EL (cell line): ENCODE measurements around the gene IL4R.

ENCODE experiments used
- DNase-seq: peaks from one replicate; pipeline ENCODE4 v3.0.0-alpha.2; 2016

Gene IL4R

DNA sequence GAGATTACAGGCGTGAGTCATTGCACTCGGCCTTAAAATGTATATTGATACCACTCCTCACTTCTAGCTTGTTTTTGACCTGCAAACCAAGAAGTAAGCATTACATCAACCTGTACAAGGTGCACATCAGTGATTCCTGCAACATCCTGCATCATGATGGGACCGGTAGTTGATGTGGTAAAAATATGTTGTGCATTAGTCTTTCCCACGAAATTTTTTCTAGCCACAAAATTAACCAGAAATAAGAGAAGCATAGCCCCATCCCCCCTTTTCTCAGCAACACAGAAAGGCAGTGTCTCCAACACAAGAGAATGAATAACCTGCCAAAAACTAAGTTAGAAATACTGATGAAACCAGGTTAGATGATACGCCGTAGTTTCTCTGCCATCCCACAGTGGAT is 24.1 kb upstream of the IL4R start:
- no peak for DNase-seq

DNA sequence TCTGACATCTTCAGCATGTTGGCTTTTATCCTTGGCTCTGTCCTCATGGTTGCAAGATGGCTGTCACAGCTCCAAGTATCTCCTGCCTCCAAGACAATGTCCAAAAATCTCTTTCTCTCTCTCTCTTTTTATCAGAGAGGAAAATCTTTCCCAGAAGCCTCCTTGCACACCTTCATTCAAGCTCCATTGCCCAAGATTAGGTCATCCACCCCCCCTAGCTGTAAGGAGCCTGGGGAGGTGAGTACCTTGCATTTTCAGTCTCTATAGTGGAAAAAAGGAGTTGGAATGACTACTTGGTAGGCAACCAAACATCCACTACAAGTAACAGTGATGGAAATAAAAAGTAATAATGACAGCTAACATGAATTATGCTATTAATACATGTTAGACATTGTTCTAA is 23.2 kb upstream of the IL4R start:
- DNase-seq, result no peak

DNA sequence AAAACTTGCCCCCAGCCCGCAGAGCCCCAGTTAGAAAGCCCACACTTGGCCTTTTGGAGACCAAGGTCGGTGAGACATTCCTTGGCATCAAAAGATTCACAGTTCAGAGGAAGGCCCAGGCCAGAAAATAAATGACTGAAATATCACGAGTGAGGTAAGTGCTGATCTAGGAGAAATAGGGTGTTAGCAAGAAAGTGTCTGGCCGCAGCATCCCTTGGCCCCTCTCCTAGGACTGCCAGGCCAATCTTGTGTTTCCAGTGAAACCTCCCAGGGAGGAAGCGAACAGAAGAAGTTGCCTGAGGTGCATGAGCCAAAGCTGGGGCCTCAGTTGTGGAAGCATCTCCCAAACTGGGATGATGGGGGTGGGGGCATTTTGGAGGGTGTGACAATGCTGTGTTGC is 22.7 kb upstream of the IL4R start:
- DNase-seq, result no peak

DNA sequence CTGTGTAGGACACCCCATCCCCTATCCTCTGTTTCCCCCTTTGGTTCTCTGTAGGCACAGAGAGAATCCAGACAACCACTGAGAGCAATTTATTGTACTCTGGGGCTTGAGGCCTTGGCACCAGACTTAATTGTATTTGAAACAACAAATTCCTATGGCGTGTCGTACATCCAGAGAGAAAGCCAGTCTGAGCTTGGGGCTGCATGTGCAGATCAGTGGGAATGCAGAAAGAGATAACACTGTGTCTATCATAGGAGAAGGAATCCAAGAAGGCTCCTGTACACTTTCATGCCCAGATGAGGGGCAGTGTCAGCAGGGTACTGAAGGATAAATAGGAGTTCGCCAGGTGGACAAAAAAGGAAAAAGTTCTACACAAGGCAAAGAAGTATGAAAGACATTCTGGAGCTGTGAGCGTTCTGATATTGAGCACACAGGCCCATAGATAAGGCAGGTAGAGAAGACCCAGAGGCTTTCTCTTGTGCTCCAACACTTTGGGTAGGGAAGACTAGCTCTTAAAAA is 22.0 kb upstream of the IL4R start:
- no peak for DNase-seq

DNA sequence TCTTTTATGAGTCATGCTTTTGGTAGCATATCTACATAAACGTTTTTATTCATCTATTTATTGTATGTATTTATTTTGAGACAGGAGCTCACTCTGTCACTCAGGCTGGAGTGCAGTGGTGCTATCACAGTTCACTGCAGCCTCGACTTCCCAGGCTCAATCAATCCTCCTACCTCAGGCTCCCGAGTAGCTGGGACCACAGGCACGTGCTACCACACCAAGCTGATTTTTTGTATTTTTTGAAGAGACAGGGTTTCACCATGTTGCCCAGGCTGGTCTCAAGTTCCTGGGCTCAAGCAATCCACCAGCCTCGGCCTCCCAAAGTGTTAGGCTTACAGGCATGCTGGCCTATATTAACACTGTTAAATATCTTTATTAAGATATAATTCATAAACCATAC is 20.4 kb upstream of the IL4R start:
- DNase-seq, result no peak

DNA sequence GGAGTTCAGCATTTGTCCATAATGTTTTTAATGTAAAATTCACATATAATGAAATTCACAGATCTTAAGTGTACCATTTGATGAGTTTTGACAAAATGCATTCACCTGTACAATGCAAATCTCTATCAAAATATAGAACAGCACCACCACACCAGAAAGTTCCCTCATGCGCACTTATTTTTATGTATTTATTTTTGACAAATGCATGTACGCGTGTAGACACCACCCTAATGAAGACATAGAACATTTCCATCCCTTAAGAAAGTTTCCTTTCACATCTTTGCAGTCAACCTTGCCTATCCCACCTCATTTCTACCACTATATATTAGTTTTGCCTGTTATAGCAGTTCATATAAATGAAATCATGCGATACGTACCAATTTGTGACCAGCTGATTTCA is 15.6 kb upstream of the IL4R start:
- DNase-seq, result no peak

DNA sequence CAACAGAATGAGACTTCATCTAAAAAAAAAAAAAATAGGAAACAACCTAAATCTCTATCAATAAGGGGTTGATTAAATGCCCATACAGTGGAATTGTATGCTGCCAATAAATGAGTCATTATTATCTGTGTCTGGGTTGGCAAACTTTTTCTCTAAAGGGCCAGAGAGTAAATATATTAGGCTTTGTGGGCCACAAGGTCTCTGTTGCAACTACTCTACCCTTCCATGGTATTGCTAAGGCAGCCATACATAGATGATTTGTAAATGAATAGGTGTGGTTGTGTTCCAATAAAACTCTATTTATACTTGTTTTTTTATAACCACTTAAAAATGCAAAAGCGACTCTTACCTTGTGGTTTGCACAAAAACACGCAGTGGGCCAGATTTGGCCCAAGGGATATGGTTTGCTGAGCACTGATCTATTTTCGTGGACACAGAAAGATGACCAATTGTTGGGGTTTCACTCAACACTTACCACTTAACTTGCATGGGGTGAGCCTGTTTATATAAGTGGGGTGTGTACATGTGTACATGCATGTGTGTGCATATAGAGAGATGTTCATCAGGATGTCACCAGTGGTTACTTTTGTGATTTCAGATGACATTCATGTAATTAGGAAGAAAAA is 12.4 kb upstream of the IL4R start:
- no peak for DNase-seq

DNA sequence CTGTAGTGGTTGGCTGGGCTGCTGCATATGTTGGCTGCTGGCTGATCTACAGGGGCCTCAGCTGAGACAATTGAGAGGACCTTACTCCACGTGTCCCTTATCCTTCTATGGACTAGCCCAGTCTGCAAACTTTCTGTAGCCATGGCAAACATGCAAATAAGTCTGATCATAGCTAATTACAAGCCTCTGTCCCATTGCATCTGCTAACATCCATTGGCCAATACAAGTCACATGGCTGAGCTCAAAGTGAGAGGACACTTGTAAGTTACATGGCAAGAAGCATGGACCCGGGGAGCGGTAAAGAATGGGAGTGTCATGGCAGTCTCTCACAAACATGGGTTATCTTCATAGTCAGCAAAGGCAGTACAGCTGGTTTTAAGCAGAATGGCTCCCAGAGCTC is 11.6 kb upstream of the IL4R start:
- DNase-seq, result no peak

DNA sequence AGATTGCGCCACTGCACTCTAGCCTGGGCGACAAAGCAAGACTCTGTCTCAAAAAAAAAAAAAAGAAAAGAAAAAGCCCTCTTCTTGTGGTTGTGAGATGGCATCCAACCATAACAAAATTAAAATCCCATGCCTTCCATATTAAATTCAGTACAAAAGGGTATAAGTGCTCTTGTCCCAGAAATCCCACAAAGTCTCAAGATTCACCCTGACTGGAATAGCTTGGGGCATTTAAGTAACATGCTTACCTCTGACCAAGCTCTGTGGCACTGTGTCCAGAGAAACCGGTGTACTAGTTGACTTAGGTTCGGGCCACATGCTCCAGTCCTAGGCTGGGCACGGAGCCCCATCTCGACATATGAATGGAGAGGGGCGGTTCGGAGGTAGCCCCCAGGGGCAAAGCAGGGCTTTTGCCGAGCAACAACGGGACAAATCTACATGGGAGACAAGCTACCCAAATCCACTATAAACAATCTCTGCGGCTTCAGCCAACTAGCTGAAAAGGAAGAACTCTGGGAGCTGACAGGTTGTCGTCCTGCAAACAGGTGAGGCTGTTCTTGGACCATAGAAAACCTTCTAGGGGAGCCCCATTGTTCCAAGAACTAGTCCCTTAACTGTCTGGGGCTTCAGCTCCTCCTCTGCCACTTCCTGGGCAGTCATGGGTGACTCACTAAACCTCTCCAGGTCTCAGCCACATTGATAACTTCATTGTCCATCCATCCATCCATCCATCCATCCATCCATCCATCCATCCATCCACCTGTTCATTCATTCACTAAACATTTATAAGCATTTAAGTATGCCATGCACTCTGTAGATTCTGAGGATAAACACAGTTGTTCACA is 10.3 kb upstream of the IL4R start:
- DNase-seq, result no peak

DNA sequence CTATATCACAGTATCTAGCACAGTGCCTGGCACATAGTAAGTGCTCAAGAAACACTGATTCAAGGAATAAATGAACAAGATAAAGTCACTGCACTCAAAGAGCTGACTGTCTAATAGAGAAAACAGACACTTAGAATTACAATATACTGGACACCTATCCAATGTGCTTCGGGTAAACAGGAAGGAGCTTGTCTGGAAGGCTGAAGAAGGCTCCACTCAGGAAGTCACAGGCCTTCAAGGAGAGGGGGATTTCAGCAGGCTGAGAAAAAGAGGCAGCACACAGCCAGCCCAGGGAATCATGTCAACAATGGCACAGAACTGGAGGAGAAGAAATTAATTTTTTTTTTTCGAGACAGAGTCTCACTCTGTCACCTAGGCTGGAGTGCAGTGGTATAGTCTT is 9.7 kb upstream of the IL4R start:
- DNase-seq, result no peak

DNA sequence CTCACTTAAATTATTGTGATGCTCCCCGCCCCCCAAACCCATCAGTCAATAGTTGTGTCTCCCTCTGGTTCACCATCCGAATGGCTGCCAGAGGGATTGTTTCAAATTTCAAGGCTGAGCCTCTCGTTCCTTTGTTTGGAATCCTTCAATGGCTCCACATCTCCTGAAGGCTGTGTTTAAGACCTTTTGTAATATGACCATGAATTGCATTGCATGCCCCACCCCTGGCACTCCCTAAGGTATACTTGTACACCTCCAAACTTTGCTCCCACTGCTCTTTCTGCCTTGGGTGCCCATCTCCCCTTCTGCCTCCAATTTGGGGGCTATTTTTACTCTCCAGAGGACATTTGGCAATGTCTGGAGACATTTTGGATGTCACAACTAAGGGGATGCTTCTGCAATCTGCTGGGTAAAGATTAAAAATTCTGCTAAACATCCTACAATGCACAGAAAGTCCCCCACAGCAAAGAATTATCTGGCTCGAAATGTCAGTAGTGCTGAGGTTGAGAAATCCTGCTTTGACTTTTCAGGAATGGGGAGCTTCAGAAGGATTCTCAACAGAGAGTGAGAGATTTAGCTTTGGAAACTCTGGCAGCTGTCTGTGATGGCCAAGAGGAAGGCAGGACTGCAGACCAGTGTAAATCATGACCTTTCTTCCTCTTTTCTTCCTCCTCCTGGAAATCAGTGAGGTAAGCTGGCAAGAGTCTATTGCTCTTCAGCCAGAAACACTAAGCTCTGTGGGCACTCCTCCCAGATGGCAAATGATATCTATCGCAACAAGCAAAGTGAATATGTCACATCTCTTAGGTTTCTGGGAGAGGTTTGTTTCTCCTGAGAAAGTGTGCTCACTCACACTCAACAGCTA is 8.7 kb upstream of the IL4R start:
- DNase-seq, result no peak

DNA sequence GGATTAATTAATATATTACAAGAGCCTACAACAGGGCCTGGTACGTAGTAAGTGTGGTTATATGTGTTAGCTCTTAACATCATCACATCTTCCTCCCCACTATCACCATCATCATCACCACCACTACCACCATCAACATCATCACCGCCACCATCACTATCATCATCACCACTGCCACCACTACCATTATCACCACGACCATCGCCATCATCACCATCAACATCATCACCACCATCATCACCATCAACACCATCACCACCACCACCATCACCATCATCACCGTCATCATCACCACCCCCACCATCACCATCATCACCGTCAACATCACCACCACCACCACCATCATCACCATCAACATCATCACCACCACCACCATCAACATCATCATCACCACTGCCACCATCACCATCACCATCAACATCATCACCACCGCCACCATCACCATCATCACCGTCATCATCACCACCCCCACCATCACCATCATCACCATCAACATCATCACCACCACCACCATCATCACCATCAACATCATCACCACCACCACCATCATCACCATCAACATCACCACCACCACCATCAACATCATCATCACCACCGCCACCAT is 7.8 kb upstream of the IL4R start:
- DNase-seq, result no peak

DNA sequence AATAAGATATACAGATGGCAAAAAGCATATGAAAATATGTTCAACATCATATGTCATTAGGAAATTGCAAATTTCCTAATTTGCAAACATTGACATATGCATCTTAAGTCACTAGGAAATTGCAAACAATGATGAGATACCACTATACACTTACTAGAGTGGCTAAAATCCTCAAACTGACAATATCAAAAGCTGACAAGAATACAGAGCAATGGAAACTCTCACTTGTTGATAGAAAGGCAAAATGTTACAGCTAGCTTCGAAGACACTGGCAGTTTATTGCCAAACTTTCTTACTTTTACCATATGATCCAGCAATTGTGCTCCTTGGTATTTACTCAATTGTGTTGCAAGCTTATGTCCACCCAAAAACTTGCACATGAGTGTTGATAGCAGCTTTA is 5.0 kb upstream of the IL4R start:
- no peak for DNase-seq

DNA sequence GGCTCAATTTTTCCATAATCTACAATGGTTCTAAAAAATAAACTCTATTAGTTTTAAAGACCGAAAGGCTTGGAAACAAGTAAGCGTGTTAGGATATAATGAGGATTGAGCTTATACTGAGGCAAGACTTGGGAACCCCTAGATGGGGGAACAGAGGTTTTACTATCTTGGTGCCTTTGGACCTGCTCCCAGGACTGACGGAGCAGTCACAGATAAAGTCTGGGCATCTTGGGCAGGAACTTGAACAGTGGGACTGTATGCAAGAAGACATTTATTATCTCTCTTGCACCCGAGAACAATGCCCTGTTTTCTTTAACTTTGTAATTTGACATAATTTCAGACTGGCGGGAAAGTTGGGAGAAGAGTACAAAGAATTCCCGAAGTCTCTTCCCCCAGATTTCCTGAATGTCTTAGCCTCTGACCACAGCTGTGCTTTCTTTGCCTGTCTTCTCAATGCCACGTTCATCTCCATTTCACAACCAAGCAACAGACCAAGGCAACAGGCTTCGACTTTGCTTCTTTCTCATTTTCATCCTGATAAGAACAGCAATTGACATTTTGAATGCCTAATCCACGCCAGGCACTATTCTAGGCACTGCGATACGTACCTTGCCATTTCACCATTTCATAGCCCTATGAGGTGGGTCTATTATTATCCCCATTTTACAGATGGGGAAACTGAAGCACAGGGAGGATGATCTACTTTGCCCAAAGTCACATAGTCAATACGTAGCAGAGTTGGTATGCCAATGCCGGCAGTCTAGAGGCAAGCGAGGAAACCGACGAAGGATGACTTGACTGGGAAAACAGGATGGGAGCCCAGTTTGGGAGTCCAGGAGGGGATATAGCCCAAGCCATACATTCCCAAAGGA is 3.0 kb upstream of the IL4R start:
- DNase-seq, result no peak

DNA sequence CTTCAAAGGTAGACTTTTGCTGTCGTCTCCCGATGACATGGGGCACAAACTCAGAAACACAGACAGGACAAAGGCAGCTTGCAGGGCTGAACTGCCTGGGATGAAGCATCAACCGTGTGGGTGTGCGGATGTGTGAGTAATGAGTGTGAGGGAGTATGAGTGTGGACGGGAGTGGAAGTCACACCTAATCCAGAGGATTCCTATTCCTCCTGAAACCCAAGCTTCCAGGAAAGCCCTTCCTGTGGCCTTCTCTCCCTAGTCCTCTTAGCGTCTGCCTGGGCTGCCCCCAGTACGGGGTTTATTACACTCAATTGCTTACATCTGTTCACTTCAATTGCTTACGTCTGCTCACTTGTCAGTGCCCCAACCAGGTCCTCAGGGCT is 2.3 kb upstream of the IL4R start:
- DNase-seq, result no peak

DNA sequence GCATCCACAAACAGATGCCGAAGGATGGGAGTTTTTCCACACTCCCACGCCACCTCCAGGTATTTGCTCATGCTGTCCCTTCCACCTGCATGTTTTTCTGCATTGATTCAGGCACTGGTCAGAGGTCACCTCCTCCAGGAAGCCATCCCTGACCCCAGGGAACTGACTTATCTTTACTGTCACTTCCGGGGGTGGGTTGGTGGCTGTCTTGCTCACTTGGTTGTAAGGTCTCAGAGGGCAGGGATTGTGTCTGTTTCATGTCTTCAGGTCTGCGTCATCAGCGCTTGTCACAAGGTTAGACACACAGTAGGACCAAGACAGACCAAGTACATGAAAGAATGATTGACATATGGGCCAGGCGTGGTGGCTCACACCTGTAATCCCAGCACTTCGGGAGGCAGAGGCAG is 1.9 kb upstream of the IL4R start:
- DNase-seq, result no peak

DNA sequence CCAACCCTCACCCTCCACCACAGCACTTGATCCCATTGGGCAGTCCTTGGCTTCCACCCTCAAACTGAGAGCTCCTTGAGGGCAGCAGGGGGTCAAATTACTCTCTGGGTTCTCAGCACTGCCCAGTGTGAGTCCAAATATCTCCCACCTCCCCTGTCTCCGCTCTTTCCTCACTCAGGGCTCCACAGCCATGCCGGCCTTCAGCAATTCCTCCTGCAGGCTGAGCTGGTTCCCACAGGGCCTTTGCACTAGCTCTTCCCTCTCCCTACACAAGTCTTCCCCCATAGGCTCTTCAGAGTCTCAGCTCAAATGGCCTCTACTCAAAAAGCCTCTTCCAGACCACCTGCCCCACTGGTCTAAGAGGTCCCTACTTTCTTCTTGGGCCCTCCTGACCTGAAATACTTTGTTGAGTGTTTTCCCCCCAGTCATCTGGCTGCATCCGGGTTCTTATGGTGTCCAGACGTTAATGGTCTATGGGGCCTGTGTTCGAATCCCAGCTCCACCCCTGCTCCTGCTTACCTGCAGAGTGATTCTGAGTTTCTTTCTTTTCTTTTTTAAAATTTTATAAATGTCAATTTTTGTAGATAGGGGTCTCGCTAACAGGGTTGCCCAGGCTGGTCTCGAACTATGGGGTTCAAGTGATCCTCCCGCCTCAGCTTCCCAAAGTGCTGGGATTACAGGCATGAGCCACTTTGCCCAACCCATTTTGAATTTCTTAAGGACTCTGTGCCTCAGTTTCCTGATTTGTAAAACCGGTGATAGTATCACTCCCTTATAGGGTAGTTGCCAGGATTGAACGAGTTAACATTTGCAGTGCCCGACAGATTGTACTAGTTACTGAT is 973 bp upstream of the IL4R start:
- DNase-seq, result no peak

DNA sequence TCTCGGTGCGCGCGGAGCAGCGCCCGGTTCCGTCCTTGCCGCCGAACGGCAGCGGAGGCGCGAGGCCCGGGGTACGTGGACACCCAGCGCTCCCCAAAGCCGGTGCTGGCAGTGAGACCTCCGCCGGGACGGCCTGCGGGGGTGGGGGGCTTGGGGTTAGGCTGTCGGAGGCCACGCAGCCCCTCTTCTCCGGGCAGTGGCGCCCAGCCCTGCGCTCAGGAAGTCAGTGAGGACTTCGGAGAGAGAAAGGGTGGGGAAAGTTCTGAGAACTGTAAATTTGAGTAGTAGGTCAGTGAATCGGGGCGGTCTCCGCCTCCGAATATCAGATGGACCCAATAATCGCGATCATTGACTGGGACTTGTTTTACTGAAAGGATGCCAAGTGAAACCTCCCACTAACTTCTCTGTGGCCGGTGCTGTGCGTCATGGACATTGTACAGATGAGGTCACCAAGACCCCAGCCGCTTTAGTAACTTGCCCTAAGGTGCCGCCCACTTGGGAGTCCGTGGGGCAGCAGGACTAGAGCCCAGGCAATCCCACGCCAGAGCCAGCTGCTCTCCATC is 468 bp downstream of the IL4R start:
- peak; percentile 90 for DNase-seq

DNA sequence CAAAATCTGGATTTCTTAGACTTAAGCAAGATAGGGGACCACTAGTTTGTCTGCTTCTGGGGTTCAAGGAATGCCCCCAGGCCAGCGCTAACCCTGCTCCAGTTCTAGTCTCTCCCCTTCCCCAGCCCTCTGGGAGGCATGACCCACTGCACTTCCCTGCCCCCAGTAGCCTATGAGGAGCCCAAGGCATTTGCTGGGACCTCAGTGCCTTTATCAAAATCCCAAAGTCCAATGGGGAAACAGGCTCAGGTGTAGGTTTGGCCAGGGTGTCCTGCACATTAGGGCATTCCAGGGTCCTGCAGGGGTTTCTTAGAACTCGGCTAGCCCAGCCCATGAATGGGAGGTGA is 1.2 kb downstream of the IL4R start:
- no peak for DNase-seq

DNA sequence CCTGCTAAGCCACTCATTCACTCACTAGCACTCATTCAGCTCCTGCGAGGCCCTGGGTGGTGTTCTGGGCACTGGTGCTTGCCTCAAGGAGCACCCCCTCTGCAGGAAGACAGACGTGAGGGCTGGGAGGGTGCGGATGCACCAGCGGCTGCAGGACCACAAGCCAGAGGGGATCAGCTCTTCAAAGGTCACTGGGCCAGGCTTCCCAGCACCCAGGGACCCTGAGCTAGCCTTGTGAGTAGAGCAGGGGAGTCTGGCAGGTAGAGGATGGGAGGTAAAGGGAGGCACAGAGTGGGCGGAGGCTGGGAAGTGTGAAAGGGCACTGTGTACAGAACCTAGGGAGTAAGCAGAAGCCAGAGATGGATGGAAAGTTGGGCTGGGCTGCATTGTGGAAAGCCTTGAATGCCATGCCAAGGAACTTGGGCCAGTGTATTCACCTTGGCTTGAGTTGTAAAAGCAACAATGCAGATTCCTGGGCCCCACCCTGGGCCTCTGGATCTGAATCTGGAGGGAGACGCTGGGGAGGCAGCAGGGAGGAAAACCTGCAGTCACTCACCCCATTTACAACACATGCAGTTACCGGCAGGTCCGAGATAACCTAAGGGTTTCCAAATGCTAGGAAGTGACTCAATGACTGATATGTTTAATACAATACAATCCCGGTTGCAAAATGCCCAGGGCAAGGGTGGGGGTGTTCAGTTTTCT is 1.7 kb downstream of the IL4R start:
- peak; percentile 40 for DNase-seq
